Measurements from ENCODE around the gene KRT24.

KRT24 gene

GRCh38 chr17:40735016-40735415 is 31.5 kb upstream of the KRT24 start:
- H3K27ac ChIP-seq = no peak overlapping the region
- H3K4me3 ChIP-seq (IDR thresholded peaks at IDR 0.05; ENCODE audit: insufficient read depth, low read depth, low read length) = no peak overlapping the region
- H3K4me2 ChIP-seq = no peak overlapping the region
- TF ChIP-seq CTCF (conservative IDR thresholded peaks at IDR 0.05; ENCODE audit: low read depth, low read length) = no peak
- no peaks in the 10 kb centered on the region for H3K79me2 ChIP-seq (ENCODE audit: insufficient read depth, low read depth)
- no peak overlapping the region for H3K9ac ChIP-seq
- H2AFZ ChIP-seq (ENCODE audit: low read depth) = no peak overlapping the region
- H4K20me1 ChIP-seq (ENCODE audit: insufficient read depth) = no peaks in the 10 kb centered on the region
- H3K36me3 ChIP-seq (ENCODE audit: insufficient read depth) = no peaks in the 10 kb centered on the region
- H3K27me3 ChIP-seq (ENCODE audit: insufficient read depth, low read depth) = no peaks in the 10 kb centered on the region
- no peaks in the 10 kb centered on the region for H3K4me1 ChIP-seq (ENCODE audit: low read depth, poor library complexity, severe bottlenecking)

GRCh38 chr17:40734018-40734417 is 30.5 kb upstream of the KRT24 start:
- TF ChIP-seq CTCF (conservative IDR thresholded peaks at IDR 0.05; ENCODE audit: low read depth, low read length) = no peak
- Histone ChIP-seq H4K20me1 (ENCODE audit: insufficient read depth) (no peaks in the 10 kb centered on the region), H3K27me3 (ENCODE audit: insufficient read depth, low read depth) (no peaks in the 10 kb centered on the region), H3K4me1 (ENCODE audit: low read depth, poor library complexity, severe bottlenecking) (no peaks in the 10 kb centered on the region), H3K9ac (no peak overlapping the region), H3K4me3 (IDR thresholded peaks at IDR 0.05; ENCODE audit: insufficient read depth, low read depth, low read length) (no peak overlapping the region), H3K27ac (no peak overlapping the region), H3K79me2 (ENCODE audit: insufficient read depth, low read depth) (no peaks in the 10 kb centered on the region), H3K4me2 (no peak overlapping the region), H3K36me3 (ENCODE audit: insufficient read depth) (no peaks in the 10 kb centered on the region), H2AFZ (ENCODE audit: low read depth) (no peak overlapping the region)

GRCh38 chr17:40730970-40731369 is 27.4 kb upstream of the KRT24 start:
- no peak overlapping the region for H3K4me3 ChIP-seq (IDR thresholded peaks at IDR 0.05; ENCODE audit: insufficient read depth, low read depth, low read length)
- H3K9ac ChIP-seq = no peak overlapping the region
- H3K4me1 ChIP-seq (ENCODE audit: low read depth, poor library complexity, severe bottlenecking) = no peaks in the 10 kb centered on the region
- H2AFZ ChIP-seq (ENCODE audit: low read depth) = no peak overlapping the region
- H3K27ac ChIP-seq = no peak overlapping the region
- H3K36me3 ChIP-seq (ENCODE audit: insufficient read depth) = no peaks in the 10 kb centered on the region
- no peaks in the 10 kb centered on the region for H4K20me1 ChIP-seq (ENCODE audit: insufficient read depth)
- no peaks in the 10 kb centered on the region for H3K27me3 ChIP-seq (ENCODE audit: insufficient read depth, low read depth)
- no peak overlapping the region for H3K4me2 ChIP-seq
- TF ChIP-seq CTCF (conservative IDR thresholded peaks at IDR 0.05; ENCODE audit: low read depth, low read length) = no peak
- H3K79me2 ChIP-seq (ENCODE audit: insufficient read depth, low read depth) = no peaks in the 10 kb centered on the region

DNA sequence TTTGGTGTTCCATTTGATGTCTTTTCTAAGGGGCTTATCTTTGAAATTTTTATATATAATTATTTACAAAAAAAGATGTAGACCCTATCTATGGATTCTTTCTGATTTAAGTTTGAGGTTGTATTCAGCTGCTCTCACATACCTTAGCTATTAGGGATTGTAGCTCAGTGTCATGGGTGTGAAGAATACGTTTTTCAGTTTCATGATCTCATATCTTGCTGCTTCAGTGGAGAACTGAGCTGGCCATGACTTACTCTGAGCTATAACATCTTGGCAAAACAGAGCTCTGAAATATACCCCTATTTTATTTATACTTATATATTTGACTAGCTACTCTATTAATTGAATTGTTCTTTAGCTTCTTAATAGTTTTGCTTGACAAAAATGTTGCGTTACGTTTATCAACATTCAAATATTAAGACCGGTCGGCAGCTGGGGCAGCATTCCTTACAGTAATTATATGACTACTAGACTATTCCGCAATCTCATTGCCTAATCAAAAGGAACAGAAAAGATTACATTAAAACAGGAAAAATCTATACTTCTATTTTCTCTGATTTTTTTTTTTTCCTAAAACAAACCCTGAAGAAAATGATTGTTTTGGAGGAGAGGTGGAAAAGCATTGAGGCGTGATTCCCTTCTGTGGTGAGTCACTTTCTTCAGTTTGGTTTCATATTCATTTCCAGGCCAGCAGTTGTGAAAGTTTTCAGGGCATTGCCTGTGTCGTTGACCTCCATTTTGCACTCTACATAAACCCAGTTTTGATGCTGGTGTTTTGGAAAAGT is 24.1 kb upstream of the KRT24 start:
- Histone ChIP-seq H3K36me3 (ENCODE audit: insufficient read depth) (no peaks in the 10 kb centered on the region), H2AFZ (ENCODE audit: low read depth) (no peak overlapping the region), H3K4me2 (no peak overlapping the region), H3K4me3 (IDR thresholded peaks at IDR 0.05; ENCODE audit: insufficient read depth, low read depth, low read length) (no peak overlapping the region), H3K9ac (no peak overlapping the region), H4K20me1 (ENCODE audit: insufficient read depth) (no peaks in the 10 kb centered on the region), H3K4me1 (ENCODE audit: low read depth, poor library complexity, severe bottlenecking) (no peaks in the 10 kb centered on the region), H3K27ac (no peak overlapping the region), H3K79me2 (ENCODE audit: insufficient read depth, low read depth) (no peaks in the 10 kb centered on the region), H3K27me3 (ENCODE audit: insufficient read depth, low read depth) (no peaks in the 10 kb centered on the region)
- no peak for TF ChIP-seq CTCF (conservative IDR thresholded peaks at IDR 0.05; ENCODE audit: low read depth, low read length)

All from KMS-11 (cell line).